GM12801 (cell line): ENCODE results near the gene PRKCE.

Experiments
- CTCF ChIP-seq: IDR thresholded peaks from one replicate; pipeline ENCODE4 v1.5.1; 2011; ENCODE audit warnings: control low read depth; ENCODE audit not compliant: insufficient read length; ENCODE audit errors: extremely low read depth

Gene PRKCE

GRCh38 chr2:45713136-45713535 is 61.7 kb downstream of the PRKCE start:
- TF ChIP-seq CTCF = no peak

GRCh38 chr2:45713591-45713990 is 62.1 kb downstream of the PRKCE start:
- TF ChIP-seq CTCF = no peak

GRCh38 chr2:45714679-45715078 is 63.2 kb downstream of the PRKCE start:
- no peak for TF ChIP-seq CTCF

- TF ChIP-seq CTCF = no peak
Measured at GRCh38 chr2:45715601-45716379, 64.3 kb downstream of the PRKCE start.

- no peak for TF ChIP-seq CTCF
Measured at GRCh38 chr2:45716915-45717314, 65.4 kb downstream of the PRKCE start.

GRCh38 chr2:45720210-45720609 is 68.7 kb downstream of the PRKCE start:
- TF ChIP-seq CTCF = no peak

GRCh38 chr2:45721150-45721549 is 69.7 kb downstream of the PRKCE start:
- TF ChIP-seq CTCF = no peak
